CD4-positive, CD25-positive, alpha-beta regulatory T cell (primary cell): ENCODE data around the gene SLC25A24. TPM values are rescaled to one million over a fixed set of nuclear protein-coding genes. Genes with fewer than 3 reads are reported as not detected.
"Not testable (repeated sequence)": the region's sequence is repeated elsewhere in the genome, so short reads cannot be mapped to it uniquely, and the experiment has no call there.

Experiments used
- ATAC-seq, 2 donors: fragments of 150-1000 bp; cut with Tn5 transposase; one replicate each; pipeline ENCODE4 v1.10.0; 2021; ENCODE audit warnings: low read depth in 2 of 2, moderate number of reproducible peaks in 2 of 2, moderate library complexity in 1 of 2
- DNase-seq, 3 donors: peaks; one replicate each; pipeline versions ENCODE4 v3.0.0 to v3.0.0-alpha.2; 2012 to 2022; ENCODE audit warnings: mixed read lengths in 1 of 3
- H3K27ac ChIP-seq: one replicate; pipeline ENCODE4 v1.7.0; 2013; ENCODE audit warnings: mild to moderate bottlenecking, low read length; ENCODE audit not compliant: insufficient read depth, poor library complexity, severe bottlenecking
- H3K27me3 ChIP-seq: one replicate; pipeline ENCODE4 v1.7.0; 2013; ENCODE audit warnings: low read length; ENCODE audit not compliant: control insufficient read depth, insufficient read depth
- H3K36me3 ChIP-seq: one replicate; pipeline ENCODE4 v1.7.0; 2013; ENCODE audit warnings: mild to moderate bottlenecking, low read length, moderate library complexity; ENCODE audit not compliant: control insufficient read depth, insufficient read depth
- H3K4me1 ChIP-seq: 2 replicates; pipeline ENCODE4 v1.7.0; 2013; ENCODE audit warnings: mild to moderate bottlenecking, low read length; ENCODE audit not compliant: insufficient read depth, control insufficient read depth, poor library complexity, severe bottlenecking
- H3K4me3 ChIP-seq: one replicate; pipeline ENCODE4 v1.7.0; 2013; ENCODE audit warnings: low read depth, mild to moderate bottlenecking, low read length, moderate library complexity
- H3K9me3 ChIP-seq, 2 experiments: 1 replicate in 1 of 2; 2 replicates in 1 of 2; pipeline ENCODE4 v1.7.0; 2013; ENCODE audit warnings: low read length in 2 of 2, mild to moderate bottlenecking in 1 of 2, moderate library complexity in 1 of 2; ENCODE audit not compliant: control insufficient read depth in 2 of 2
- H3K27ac Mint-ChIP-seq, 3 donors: one replicate each; pipeline ENCODE4 v1.8.0; 2020 to 2022; ENCODE audit warnings: mild to moderate bottlenecking in 3 of 3, mixed read lengths in 3 of 3, moderate library complexity in 2 of 3
- H3K27me3 Mint-ChIP-seq: one replicate; pipeline ENCODE4 v1.8.0; 2022; ENCODE audit warnings: mild to moderate bottlenecking, mixed read lengths
- H3K36me3 Mint-ChIP-seq: one replicate; pipeline ENCODE4 v1.8.0; 2020; ENCODE audit warnings: mixed read lengths
- H3K4me1 Mint-ChIP-seq, 4 donors: one replicate each; pipeline ENCODE4 v1.8.0; 2020 to 2022; ENCODE audit warnings: mixed read lengths in 4 of 4, mild to moderate bottlenecking in 1 of 4
- H3K4me3 Mint-ChIP-seq, 4 donors: one replicate each; pipeline ENCODE4 v1.8.0; 2020 to 2022; ENCODE audit warnings: mild to moderate bottlenecking in 4 of 4, mixed read lengths in 4 of 4, moderate library complexity in 3 of 4
- H3K9me3 Mint-ChIP-seq, 7 donors: one replicate each; pipeline ENCODE4 v1.8.0; 2020 to 2022; ENCODE audit warnings: mixed read lengths in 7 of 7, mild to moderate bottlenecking in 3 of 7, moderate library complexity in 2 of 7
- polyA plus RNA-seq, 4 donors: library from polyadenylated mRNA; unstranded; fragments of 300-500 nt; fragmentation: Illumina TruSeq; gene quantifications; one replicate each; pipeline ENCODE4 v1.2.3, GENCODE V29; 2021
- total RNA-seq: library from RNA; stranded (reverse); gene quantifications from one replicate; pipeline ENCODE4 v1.2.3, GENCODE V29; 2022

Gene SLC25A24
- total and polyA plus RNA-seq, 5 donors from 2014 or later, result 14.7 to 26.7 (median 19.8) TPM

DNA sequence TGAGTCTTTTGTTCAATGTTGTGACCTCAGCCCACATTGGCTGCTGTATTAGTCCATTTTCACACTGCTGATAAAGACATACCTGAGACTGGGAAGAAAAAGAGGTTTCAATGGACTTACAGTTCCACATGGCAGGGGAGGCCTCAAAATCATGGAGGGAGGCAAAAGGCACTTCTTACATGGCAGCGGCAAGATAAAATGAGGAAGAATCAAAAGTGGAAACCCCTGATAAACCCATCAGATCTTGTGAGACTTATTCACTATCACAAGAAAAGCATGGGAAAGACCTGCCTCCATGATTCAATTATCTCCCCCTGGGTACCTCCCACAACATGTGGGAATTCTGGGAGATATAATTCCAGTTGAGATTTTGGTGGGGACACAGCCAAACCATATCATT, 68.9 kb downstream of the SLC25A24 start:
- not testable (repeated sequence) for H3K9me3 ChIP-seq, H3K9me3 Mint-ChIP-seq, H3K27ac ChIP-seq, H3K4me1 ChIP-seq, DNase-seq, H3K27me3 Mint-ChIP-seq, H3K4me3 ChIP-seq, H3K4me1 Mint-ChIP-seq, ATAC-seq, H3K27me3 ChIP-seq, H3K4me3 Mint-ChIP-seq
- Mint-ChIP-seq H3K36me3 (peaks cover 18% of the 10 kb centered on the region), H3K27ac (peak overlapping the region in 1 of 3 donors; percentile 13)
- peaks cover 17% of the 10 kb centered on the region for H3K36me3 ChIP-seq

DNA sequence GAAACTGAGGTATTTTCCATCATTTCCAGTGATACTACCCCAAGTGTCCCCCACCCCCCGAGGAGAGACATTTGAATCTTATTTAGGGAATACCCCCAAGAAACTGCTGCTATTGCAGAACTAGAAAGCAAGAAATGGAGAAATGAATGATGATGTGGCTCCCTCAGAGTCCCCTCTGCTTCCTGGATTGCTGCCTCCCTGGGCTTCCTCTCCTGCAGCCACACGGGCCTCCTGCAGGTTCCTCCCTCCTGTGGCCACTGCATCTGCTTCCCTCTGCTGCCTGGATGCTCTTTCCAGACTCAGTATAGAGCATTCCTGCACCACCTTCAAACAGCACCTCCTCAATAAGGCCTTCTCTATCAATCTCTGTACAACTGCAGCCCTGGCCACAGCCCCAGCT, 69.3 kb downstream of the SLC25A24 start:
- H3K4me1 Mint-ChIP-seq, result peaks cover 0 to 4% (median 2%) of the 10 kb centered on the region in 4 donors
- Histone ChIP-seq H3K36me3 (peaks cover 14% of the 10 kb centered on the region), H3K27me3 (no peaks in the 10 kb centered on the region), H3K27ac (no peak overlapping the region), H3K4me3 (no peak overlapping the region), H3K9me3 (no peaks in the 10 kb centered on the region), H3K4me1 (no peaks in the 10 kb centered on the region)
- DNase-seq, result no peak
- ATAC-seq, result no peak
- peaks cover 0 to 6% (median 2%) of the 10 kb centered on the region in 7 donors for H3K9me3 Mint-ChIP-seq
- no peak overlapping the region for H3K4me3 Mint-ChIP-seq
- no peaks in the 10 kb centered on the region for H3K27me3 Mint-ChIP-seq
- H3K36me3 Mint-ChIP-seq, result peaks cover 17% of the 10 kb centered on the region
- peak overlapping the region in 1 of 3 donors; percentile 13 for H3K27ac Mint-ChIP-seq

DNA sequence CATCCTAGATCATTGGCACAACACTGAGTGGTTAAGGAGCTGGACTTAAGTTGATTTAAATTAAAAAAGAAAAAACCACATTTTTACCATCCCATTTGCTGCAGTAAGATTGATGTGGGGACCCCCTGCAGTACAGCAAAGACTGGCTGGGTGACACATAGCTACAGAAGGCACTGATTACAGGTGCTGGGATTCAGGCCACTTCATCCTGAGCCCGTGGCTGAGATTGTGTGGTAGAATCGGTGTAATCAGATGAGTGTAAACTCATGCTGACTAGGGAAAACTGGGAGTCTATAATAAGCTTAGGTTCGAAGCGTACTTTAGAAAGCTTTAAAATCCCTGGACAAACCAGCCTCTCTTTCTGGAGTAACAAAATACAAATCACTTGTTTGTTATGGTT, 70.1 kb downstream of the SLC25A24 start:
- no peak for DNase-seq
- H3K9me3 Mint-ChIP-seq, result peaks cover 0 to 6% (median 2%) of the 10 kb centered on the region in 7 donors
- no peaks in the 10 kb centered on the region for H3K9me3 ChIP-seq
- H3K4me3 ChIP-seq, result no peak overlapping the region
- H3K4me3 Mint-ChIP-seq, result no peak overlapping the region
- ATAC-seq, result no peak
- no peaks in the 10 kb centered on the region for H3K27me3 Mint-ChIP-seq
- peak overlapping the region in 1 of 3 donors; percentile 63 for H3K27ac Mint-ChIP-seq
- no peaks in the 10 kb centered on the region for H3K27me3 ChIP-seq
- H3K27ac ChIP-seq, result no peak overlapping the region
- peaks cover 13% of the 10 kb centered on the region for H3K36me3 Mint-ChIP-seq
- H3K4me1 ChIP-seq, result peaks cover 3% of the 10 kb centered on the region
- H3K36me3 ChIP-seq, result peaks cover 12% of the 10 kb centered on the region
- H3K4me1 Mint-ChIP-seq, result peaks cover 0 to 9% (median 5%) of the 10 kb centered on the region in 4 donors

DNA sequence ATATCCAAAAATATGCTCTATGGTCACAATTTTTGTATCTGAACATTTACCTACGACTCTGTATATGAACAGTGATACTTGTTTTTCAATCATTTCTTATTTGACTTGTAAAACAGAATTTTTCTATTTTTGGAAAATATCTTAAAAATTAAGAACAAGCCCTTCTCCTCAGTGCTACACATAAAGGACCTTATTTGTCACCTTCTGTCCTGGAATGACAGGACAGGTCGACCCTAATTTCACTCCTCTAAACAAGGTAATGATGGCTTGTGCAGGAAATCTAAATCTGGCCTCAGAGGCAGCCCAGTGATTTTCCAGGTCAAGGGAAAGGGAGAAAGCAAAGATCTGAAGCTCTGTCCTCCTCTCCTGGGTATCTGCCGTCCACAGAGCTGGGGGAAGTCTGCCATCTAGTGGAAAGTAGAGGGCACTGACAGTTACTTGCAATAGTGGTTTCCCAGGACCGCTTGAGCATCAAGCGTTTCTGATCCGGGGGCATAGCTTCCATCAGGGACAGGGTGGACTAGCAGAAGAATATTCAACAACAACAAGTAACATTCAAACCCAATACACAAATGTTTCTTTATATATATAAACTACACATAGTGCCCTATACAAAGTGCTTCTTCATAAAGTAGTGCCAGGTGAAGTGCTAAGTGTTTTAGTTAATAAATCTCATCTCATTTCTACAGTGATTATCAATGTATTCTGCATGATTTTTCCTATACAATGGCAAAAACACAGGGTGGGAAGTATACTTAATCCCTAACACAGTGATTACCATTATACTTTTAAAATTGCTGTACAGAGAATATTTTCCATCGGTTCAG, 74.6 kb downstream of the SLC25A24 start:
- Mint-ChIP-seq H3K27me3 (peaks cover under 1% of the 10 kb centered on the region), H3K4me1 (peaks cover 0 to 9% (median 3%) of the 10 kb centered on the region in 4 donors), H3K9me3 (peaks cover 0 to 3% (median 0%) of the 10 kb centered on the region in 7 donors), H3K27ac (peak overlapping the region in 2 of 3 donors; percentile 9 to 85), H3K4me3 (no peak overlapping the region), H3K36me3 (no peaks in the 10 kb centered on the region)
- DNase-seq, result peak; percentile 55 to 77 (median 74)
- H3K36me3 ChIP-seq, result no peaks in the 10 kb centered on the region
- H3K9me3 ChIP-seq, result no peaks in the 10 kb centered on the region
- no peaks in the 10 kb centered on the region for H3K27me3 ChIP-seq
- H3K27ac ChIP-seq, result no peak overlapping the region
- ATAC-seq, result peak; percentile 89 to 91
- H3K4me1 ChIP-seq, result peaks cover 3% of the 10 kb centered on the region
- H3K4me3 ChIP-seq, result no peak overlapping the region

DNA sequence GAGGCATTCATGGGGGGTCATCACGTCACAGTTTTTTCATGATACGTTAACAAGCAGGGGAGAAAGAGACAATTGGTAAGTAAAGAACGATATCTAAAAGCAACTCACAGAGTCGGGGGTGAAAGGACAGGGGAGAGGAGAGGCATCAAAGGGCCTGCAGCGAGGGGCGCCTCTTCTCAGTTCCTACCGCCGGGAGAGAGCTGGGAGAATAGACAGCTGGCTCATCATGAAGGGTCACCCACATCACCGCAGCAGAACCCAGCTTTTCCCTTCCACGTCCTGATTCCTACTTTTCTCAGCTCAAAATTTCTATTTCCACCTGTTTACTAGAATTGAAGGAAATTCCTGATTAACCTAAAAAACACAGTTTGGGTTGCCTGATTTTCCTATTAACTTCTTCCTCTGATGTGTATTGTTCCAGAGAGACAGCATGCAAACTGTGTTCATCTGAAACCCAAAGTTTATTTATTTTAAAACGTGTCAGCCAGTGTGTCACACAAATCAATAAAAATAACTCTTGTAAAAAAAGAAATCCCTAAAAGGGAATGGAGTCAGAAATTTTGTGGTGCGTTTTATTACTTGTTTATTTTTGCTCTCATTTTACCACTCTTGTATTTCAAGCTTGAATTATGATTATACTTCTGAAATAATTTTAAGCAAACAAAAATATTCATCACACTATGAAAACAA, 75.4 kb downstream of the SLC25A24 start:
- no peak overlapping the region for H3K4me3 ChIP-seq
- ATAC-seq (no peak), DNase-seq (no peak)
- H3K27ac ChIP-seq, result no peak overlapping the region
- H3K4me1 ChIP-seq, result peaks cover 3% of the 10 kb centered on the region
- Mint-ChIP-seq H3K4me3 (no peak overlapping the region), H3K27ac (no peak overlapping the region), H3K9me3 (peaks cover 0 to 3% (median 0%) of the 10 kb centered on the region in 7 donors), H3K4me1 (peaks cover 0 to 9% (median 3%) of the 10 kb centered on the region in 4 donors), H3K36me3 (no peaks in the 10 kb centered on the region), H3K27me3 (peaks cover 5% of the 10 kb centered on the region)
- no peaks in the 10 kb centered on the region for H3K27me3 ChIP-seq
- no peaks in the 10 kb centered on the region for H3K36me3 ChIP-seq
- no peaks in the 10 kb centered on the region for H3K9me3 ChIP-seq

DNA sequence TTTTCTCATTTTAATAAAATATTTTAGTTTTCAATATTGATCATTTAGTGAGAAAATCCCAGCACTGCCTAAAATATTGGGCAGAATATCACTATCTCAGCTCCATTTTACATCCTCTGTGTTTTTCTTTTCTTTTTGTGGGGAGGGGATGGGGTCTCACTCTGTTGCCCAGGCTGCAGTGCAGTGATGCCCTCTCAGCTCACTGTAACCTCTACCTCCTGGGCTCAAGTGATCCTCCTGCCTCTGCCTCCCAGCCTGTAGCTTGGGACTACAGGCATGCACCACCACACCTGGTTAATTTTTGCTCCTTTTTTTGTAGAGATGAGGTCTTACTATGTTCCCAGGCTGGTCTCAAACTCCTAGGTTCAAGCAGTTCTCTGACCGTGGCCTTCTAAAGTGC, 76.1 kb downstream of the SLC25A24 start:
- Histone ChIP-seq H3K4me1 (peaks cover 3% of the 10 kb centered on the region), H3K9me3 (no peaks in the 10 kb centered on the region), H3K4me3 (no peak overlapping the region), H3K27ac (no peak overlapping the region), H3K27me3 (no peaks in the 10 kb centered on the region), H3K36me3 (no peaks in the 10 kb centered on the region)
- H3K27ac Mint-ChIP-seq, result no peak overlapping the region
- peaks cover 10% of the 10 kb centered on the region for H3K27me3 Mint-ChIP-seq
- no peak overlapping the region for H3K4me3 Mint-ChIP-seq
- peaks cover 0 to 3% (median 0%) of the 10 kb centered on the region in 7 donors for H3K9me3 Mint-ChIP-seq
- no peaks in the 10 kb centered on the region for H3K36me3 Mint-ChIP-seq
- DNase-seq (no peak), ATAC-seq (no peak)
- peaks cover 0 to 12% (median 3%) of the 10 kb centered on the region in 4 donors for H3K4me1 Mint-ChIP-seq

DNA sequence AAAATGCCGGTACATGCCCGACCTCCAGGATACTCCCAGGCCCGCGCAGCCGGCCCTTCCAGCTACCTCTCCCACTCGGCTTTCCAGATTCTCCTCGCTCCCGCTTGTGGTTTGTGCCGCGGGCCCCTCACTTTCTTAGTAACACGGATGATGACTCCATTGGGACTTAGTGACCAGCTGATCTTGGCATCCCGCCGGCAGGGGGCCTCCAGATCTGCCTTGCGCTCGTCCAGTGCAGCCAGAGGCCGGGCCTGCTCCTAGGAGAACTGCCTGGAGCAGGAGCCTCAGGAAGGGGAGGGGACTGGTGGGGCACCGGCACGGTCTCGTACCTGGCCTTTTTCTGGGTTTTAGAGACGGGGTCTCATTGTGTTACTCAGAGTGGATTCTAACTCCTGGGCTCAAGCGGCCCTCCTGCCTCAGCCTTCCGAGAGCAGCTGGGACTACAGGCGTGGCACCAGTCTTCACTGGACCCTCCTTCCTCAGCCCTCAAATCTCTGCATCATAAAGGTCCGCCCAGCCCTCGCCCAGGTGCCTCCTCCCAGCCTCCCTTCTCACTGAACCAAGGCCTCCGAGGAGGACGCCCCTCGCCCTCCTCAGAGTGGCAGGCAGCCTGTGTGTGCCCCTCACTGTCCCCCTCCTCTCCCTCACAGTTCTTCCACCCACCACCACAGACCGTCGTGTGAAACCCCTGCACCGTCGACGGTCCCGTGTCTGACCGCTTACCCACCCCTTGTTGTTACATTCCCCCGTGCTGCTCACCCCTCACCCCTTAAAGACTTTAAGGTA, 78.6 kb downstream of the SLC25A24 start:
- Mint-ChIP-seq H3K4me3 (no peak overlapping the region), H3K27ac (peak overlapping the region in 1 of 3 donors; percentile 43), H3K36me3 (no peaks in the 10 kb centered on the region), H3K4me1 (peaks cover 0 to 13% (median 6%) of the 10 kb centered on the region in 4 donors), H3K27me3 (peaks cover 14% of the 10 kb centered on the region), H3K9me3 (peaks cover 0 to 3% (median 0%) of the 10 kb centered on the region in 7 donors)
- Histone ChIP-seq H3K27me3 (no peaks in the 10 kb centered on the region), H3K4me3 (no peak overlapping the region), H3K27ac (no peak overlapping the region), H3K9me3 (no peaks in the 10 kb centered on the region), H3K4me1 (peaks cover 3% of the 10 kb centered on the region), H3K36me3 (no peaks in the 10 kb centered on the region)
- ATAC-seq (no peak), DNase-seq (no peak)
